ENCODE measurements around the gene PHF13.

DNA sequence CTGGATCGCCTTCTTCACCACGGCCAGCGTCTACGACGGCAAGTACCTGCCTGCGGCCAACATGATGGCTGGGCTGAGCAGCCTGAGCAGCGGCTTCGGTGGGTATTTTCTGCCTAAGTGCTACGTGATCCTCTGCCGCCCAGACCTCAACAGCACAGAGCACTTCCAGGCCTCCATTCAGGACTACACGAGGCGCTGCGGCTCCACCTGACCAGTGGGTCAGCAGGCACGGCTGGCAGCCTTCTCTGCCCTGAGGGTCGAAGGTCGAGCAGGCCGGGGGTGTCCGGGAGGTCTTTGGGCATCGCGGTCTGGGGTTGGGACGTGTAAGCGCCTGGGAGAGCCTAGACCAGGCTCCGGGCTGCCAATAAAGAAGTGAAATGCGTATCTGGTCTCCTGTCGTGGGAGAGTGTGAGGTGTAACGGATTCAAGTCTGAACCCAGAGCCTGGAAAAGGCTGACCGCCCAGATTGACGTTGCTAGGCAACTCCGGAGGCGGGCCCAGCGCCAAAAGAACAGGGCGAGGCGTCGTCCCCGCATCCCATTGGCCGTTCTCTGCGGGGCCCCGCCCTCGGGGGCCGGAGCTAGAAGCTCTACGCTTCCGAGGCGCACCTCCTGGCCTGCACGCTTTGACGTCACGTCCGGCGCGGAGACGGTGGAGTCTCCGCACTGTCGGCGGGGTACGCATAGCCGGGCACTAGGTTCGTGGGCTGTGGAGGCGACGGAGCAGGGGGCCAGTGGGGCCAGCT is 34.0 kb upstream of the PHF13 start, which contains the start of gene ZBTB48:
- TF ChIP-seq POLR2A (IDR thresholded peaks at IDR 0.05) (peak; percentile 96), EP300 (IDR thresholded peaks at IDR 0.05) (peak; percentile 8)
- TF ChIP-seq, protein P1, sequence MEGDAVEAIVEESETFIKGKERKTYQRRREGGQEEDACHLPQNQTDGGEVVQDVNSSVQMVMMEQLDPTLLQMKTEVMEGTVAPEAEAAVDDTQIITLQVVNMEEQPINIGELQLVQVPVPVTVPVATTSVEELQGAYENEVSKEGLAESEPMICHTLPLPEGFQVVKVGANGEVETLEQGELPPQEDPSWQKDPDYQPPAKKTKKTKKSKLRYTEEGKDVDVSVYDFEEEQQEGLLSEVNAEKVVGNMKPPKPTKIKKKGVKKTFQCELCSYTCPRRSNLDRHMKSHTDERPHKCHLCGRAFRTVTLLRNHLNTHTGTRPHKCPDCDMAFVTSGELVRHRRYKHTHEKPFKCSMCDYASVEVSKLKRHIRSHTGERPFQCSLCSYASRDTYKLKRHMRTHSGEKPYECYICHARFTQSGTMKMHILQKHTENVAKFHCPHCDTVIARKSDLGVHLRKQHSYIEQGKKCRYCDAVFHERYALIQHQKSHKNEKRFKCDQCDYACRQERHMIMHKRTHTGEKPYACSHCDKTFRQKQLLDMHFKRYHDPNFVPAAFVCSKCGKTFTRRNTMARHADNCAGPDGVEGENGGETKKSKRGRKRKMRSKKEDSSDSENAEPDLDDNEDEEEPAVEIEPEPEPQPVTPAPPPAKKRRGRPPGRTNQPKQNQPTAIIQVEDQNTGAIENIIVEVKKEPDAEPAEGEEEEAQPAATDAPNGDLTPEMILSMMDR (IDR thresholded peaks at IDR 0.05), result no peak
